GM18511 (cell line): ENCODE measurements around the gene DUT.

Experiments used
- ATAC-seq: cut with Tn5 transposase; IDR thresholded peaks from one replicate; pipeline ENCODE4 v1.9.1; 2021; ENCODE audit warnings: mild to moderate bottlenecking, moderate library complexity; ENCODE audit not compliant: unreplicated experiment

The DUT gene

DNA sequence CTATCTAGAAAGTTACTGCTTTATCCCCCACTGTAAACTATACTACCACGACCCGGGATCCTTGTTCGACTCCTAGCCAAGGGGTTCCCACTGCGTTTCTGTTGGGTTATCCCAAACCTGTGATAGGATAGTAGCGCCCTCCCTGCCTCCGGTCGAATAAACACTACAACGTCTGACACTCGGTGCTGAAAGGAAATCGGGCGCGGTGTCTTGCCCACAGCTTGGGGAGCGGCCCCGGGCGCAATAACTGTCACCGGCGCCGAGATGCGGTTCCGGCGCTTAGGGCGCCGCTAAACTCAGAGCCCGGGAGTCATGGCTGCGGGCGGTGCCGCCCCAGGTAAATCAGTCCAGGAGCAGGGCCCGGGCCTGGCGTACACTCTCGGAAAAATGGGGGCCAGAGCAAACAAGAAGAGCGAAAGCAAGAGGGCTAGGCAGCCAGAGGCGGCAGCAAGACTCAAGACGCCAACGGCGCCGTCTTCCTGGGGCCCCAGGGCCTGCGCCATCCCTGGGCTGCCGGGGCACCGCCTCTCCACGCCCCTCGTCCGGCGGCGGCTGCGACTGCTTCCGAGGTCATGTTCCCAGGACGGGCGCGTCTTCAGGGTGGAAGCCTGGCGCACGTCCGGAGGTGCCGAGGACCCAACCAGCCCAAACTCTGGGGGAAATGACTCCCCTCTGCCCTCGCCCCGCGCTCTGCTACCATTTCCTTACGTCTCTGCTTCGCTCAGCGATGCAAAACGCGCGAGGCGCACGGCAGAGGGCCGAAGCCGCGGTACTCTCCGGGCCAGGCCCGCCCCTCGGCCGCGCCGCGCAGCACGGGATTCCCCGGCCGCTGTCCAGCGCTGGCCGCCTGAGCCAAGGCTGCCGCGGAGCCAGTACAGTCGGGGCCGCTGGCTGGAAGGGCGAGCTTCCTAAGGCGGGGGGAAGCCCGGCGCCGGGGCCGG lies at the start of gene DUT:
TSS of gene DUT (plus strand) at position 575 of the 941 bp plus-strand sequence. CDS start at position 662, 87 bp downstream.
- peak; percentile 86 for ATAC-seq

DNA sequence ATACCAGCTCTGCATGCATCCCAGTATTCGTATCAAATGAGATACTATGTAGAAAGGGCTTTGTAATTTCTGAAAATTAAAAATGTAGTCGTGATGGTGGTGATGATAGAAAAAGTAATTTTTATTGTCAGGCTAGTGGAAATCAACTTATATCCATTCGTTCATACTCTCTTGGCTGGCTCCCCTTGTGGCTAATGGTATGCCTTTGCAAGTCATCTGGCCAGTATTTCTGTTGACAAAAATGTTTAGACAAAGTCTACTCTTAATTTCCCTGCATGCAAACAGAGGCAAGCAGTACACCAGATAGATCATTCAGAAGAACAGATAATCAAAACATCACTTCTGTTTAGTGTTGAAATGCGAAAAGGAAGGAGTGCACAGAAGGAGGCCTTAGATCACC lies 49.6 kb upstream of the DUT start:
- ATAC-seq = no peak

DNA sequence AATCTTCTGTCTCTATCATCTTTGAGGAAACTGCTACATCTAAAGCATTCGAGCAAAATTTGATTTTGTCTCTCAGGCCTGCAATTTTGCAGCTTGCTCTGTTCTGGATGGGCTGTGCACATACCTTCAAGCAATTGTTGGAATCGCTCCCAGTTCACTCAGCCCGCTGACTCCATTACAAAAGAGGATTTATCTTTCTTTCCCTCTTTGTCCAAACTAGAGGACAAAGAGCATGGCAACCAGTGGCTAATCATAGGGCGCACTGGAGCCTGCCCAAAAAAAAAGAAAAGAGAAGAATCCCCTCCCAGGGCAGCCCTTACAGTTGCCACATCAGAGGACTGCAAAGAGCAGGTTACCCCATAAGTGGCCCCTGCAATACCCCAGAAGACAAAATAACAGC lies 49.0 kb upstream of the DUT start:
- no peak for ATAC-seq

DNA sequence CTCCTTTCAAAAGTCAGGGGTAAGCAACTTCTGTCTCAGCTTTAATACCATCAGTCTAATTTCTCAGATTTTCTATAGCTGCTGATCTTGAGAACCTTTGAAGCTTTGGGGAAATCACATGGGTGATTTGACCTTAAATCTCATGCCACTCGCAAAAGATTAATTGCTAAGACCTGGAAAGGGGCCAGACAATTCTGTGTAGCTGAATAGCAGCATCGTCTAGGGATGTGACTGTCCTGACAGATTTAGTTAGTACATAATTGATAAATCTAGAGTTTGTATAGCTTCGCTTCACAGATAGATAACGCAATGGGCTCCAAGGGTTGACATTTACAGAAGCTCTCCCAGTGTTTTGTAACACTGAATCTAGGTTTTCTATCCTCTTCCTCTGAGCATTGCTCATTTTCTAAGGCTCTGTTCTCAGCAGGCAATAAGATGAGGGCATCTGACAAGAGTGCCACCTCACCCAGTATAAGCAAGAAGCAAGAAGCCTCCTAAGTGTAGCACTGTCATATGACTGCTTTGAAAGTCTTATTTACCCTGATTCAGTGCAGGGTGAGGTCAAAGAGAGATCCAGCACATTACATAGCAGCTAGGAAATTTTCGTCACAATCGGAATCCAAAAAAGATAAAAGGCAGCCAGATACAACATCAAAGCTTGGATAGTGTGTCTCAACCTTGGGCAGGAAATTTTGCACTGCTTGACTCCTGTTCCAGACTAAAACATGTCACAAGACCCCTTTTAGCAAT lies 47.7 kb upstream of the DUT start:
- no peak for ATAC-seq

DNA sequence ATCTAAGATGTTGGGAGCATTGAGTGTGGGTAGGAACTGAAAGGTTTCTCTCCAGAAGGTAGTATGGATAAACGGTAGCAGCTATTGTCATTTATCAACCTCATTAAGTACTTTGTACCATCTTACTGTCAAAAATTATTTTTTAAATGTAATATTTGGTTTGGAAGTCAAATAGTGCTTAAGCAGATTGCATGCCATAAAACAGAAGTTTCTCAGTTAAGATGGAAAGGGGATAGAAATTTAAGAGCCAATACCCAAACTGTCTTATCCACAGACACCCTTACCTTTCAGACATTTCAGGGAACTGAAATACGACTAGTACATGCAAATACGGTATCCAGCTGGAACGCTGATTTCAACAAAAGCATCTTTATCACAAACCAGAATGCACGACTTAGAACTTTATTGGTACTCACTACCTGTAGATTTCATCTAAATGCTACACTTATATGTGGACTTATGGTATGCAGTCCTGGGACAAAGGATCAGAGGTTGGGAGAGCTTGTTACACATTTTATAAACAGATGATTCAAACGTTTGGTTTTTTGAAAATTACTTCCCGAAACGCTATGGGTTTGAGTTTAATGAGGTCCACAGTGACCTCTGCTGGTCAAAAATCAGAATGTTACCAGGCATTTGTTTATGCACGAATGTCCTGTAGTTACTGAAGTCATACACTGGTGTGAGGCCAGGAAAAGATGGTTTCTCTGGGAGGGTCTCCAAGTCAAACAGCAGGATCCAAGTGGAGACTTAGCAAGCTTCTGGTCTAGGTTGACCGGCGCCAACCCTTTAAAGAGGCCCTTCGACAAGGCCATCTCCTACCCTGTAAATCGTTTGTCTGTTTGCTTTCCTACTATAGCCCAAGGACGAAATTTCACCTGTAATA lies 45.7 kb upstream of the DUT start:
- ATAC-seq = peak; percentile 82

DNA sequence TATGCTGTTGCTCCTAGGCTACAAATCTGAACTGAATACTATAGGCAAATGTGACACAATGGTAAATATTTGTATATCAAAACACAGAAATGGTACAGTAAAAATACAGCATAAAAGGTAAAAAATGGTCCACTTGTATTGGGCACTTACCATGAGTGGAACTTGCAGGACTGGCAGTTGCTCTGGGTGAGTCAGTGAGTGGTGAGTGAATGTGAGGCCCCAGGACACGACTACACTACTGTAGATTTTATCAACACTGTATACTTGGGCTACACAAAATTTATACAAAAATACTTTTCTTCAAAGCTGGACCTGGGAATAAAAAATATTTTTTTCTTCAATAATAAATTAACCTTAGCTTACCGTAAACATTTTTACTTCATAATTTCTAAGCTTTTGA lies 41.6 kb upstream of the DUT start:
- ATAC-seq = no peak

DNA sequence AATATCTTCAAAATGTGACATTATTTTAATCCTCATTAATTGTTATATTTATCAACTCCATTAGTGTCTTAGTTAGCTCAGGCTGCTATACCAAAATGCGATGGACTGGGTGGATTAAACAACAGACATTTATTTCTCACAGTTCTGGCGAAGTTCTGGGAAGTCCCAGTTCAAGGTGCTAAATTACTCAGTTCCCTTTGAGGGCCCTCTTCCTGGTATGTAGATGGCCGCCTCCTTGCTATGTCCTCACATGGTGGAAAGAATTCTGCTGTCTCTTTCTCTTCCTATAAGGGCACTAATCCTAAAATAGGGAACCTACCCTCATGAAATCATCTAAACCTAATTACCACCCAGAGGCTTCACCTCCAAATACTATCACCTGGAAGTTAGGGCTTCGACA lies 38.8 kb upstream of the DUT start:
- ATAC-seq = no peak

DNA sequence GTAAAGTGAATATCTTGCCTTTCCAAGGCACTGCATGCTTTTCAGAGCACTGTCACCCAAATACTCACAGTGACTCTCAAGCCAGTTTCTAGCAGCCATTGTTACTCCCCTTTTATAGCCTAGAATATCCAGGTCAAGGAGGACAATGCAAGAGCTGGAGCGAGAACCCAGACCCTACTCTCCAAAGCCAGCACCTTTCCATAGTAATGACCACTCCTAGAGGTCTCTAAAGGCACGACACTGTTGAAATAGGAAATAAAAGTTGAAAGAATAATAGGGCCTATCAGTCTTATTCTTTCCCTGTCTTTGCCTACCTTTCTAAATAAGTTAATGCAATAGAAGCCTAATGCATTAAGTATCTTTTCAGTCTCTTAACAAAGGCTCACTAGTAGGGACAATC lies 33.6 kb upstream of the DUT start:
- ATAC-seq = no peak

DNA sequence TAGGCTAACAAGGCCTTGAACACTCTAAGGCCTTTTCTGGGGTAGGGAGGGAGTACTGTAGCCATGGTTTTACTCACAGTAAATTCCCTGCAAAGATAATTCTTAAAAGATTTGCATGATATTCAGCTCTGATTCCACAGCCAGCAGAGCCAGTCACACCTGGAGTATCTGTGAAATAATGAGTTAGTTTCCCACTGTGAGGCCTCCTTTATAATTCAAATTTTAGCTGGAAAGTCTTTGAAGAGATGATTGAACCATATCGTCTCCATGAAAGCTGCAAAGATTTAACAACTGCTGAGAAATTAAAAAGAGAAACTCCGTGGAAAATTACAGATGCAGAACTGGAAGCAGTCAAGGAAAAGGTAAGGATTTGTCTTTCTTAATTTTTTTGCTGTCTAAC lies 32.3 kb upstream of the DUT start:
- ATAC-seq = no peak

DNA sequence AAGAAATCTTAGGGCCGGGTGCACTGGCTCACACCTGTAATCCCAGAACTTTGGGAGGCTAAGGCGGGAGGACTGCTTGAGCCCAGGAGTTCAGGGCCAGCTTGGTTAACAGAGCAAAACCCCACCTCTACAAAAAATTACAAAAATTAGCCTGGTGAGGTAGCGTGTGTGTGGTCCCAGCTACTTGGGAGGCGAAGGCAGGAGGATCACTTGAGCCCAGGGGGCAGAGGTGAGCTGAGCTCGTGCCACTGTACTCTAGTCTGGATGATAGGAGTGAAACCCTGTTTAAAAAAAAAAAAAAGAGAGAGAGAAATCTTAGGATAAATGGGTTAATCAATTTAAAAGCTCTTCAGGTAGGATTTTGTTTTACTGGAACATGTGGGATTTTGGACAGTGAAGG lies 31.2 kb upstream of the DUT start:
- no peak for ATAC-seq

DNA sequence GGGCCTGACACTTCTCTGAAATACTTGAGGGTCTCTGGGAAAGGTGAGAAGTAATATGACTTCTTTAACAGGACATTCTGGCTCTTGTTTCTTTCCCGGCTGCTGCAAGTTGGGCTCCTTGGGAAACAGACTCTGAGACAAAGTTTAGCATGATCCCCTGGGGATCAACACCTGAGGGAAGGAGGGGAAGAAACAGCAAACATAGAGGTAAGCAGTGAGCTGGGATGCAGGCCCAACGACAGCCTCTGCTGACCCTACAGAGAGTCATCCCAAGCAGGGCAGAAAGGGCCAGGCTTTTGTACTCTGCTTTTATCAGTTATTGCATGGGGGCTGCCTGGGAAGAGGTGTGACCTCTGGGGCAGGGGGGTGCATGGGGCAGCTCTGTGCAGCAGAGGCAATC lies 26.8 kb upstream of the DUT start:
- ATAC-seq = no peak

DNA sequence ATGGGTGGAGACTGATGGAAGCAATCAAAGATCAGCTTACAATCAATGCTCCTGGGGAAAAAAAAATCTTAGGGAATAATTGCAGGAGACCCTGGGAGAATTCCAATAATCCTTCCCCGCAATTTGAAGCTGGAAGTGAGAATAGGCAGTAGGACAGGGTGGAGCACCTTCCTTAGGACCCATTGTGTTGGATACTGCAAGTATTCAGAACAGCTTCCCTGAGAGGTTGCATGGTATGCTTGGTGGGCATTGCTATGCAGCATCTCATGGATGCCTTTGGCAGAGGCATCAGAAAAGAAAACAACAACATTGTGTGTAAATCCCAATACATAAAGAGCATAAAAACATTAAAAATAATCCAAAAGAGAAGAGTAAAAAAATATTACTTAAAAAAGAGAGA lies 24.6 kb upstream of the DUT start:
- ATAC-seq = no peak

DNA sequence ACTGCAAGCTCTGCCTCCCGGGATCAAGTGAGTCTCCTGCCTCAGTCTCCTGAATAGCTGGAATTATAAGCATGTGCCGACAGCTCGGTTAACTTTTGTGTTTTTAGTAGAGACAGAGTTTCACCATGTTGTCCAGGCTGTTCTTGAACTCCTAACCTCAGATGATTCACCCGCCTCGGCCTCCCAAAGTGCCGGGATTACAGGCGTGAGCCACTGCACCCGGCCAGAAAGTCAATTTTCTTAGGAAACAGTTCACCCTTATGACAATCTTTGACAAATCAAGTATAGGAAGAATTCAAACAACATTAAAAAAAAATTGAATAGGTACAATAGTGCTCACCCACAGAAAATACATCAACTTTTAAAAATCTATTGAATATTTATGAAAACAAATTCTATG lies 23.6 kb upstream of the DUT start:
- no peak for ATAC-seq

DNA sequence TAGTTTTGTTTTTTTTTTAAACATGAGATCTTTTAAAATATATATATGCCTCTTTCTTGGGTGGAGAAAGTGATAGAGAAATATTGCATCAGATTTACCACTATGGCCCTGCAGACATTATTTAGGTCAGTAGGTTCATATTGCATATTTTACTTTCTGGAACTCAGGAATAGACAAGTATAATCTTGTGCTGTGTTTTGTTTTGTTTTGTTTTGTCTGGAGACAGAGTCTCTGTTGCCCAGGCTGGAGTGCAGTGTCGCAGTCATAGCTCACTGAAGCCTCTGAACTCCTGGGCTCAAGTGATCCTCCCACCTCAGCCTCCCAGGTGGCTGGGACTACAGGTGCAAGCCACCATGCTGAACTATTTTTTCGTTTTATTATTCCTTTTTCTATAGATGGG lies 21.5 kb upstream of the DUT start:
- no peak for ATAC-seq

DNA sequence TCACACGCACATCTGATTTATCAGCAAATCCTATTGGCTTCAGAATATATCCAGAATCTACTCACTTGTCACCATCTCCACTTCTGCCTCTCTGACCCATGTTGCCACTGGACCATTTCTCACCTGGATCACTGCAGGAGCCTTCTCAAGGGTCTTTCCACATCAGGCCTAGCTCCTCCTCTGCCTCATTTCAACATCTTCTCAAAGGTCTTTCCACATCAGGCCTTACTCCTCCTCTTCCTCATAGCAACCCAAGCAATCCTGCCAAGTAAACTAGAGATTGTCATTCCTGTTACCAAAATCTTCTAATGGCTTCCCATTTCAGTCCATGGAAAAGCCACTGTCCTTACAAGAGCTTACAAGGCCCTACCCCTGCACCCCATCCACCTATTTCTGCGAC lies 18.0 kb upstream of the DUT start:
- ATAC-seq = no peak

DNA sequence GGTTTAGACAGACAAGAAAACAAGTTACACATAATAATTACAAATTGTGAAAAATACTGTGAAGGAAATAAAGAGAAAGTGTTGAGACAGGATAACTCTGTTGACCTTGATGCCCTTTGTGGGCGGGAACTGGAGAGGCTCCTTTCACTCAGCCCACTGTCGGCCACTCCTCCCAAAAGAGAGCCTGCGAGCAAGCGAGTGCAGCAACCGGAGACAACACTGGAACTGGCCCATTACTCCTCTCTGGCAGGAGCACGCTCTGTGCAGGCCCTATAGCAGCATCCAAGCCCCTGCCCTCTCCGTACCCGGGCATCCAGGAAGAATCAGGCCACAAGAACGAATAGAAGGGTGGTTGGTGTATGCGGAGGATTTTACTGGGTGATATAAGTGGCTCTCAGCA lies 16.2 kb upstream of the DUT start:
- no peak for ATAC-seq

DNA sequence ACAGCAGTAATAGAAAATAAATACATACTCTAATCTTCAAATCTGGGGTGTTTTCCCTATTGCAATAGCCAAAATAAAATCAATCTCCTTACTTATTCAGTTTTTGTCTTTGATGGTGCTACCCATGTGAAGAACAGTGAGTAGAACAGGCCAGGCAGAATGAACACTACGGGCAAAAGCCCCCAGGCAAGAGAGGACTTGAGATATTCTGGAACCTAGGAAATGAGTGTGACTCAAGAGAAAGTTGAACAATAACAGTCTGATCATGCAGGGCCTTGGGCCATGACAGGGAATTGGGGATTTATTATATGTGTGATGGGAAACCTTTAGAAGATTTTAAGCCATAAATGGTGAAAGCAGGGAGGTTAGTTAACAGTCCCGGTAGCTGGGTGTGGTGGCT lies 14.0 kb upstream of the DUT start:
- ATAC-seq = no peak

DNA sequence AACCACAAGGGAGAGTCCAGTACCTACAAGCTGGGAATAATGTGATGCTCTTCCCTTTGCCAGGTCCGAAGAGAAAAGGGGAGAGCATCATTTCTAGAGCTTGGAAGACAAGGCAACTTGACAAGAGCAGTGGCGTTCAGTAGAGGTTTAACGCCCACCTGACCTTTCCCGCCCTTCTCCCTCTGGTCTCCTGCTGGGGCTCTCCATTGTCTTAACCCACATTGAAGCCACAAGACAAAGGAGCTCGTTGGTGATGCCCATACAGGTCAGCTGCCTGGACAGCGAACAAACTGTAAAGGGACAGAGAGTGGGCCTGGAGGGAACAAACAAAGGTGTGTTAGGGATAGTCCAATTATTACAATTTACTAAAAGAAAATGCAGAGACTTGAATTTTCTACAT lies 13.1 kb upstream of the DUT start:
- no peak for ATAC-seq

DNA sequence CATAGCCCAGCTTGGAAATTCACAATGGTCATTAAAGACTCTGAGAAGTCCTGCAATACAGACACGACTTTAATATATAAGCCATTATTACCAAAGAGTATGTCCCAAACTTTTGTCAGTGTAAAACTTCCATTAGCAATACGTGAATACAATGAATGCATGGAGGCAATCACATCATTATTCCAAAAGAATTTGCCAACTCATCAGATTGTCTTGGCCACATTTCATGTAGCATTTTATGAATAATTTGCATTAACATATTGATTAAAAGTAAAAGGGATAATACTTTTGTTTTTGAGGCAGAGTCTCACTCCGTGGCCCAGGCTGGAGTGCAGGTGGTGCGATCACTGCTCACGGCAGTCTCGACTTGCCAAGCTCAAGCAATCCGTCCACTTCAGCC lies 7.9 kb upstream of the DUT start:
- ATAC-seq = no peak

DNA sequence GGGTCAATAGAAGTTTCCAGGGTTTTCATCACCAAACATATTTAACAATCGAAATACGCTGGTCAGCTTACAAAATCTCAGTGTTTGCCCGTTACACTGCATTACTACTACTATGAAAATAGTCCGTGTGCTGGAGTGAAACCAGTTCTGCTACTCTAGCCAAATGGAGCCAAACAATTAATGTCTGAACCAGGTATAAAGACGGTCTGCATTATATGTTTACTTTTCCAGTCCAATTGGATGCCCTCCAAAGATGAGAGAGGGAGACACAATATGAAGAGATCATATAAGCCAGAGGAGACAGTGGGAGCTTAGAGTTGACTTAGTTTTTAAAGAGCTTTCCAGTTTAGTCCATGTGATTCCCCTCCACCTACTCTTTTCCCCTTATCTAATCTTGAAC lies 6.3 kb upstream of the DUT start:
- ATAC-seq = peak; percentile 22

DNA sequence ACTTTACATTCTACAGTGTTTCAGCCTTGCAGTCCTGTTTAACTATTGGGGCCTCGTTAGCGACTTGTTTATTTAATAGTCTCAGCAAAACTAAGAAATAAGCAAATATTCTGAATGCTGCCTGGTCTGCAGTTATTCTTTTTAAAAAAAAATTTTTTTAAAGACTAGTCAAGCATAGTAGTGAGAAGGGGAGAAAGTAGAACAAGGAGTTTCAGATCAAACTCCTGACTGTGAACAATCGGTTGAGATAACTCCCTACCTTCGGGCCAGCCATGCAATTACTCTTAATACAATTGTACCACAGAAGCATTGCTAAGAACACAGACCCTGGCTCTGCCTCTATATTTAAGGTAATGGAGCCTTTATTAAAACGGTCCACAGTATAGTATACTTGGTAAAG lies 5.8 kb upstream of the DUT start:
- ATAC-seq = peak; percentile 73
